Duodenal mucosa (tissue), 2 donors: ENCODE results near the gene C9orf152.
"Not testable (repeated sequence)": the region's sequence is repeated elsewhere in the genome, so short reads cannot be mapped to it uniquely, and the experiment has no call there.

Experiments used
- H3K27ac ChIP-seq: one replicate; pipeline ENCODE4 v1.7.0; 2013; ENCODE audit warnings: low read depth, low read length
- H3K27me3 ChIP-seq, 2 donors: one replicate each; pipeline ENCODE4 v1.7.0; 2013; ENCODE audit warnings: low read length in 2 of 2, control low read depth in 1 of 2; ENCODE audit not compliant: insufficient read depth in 2 of 2, control insufficient read depth in 1 of 2
- H3K36me3 ChIP-seq, 2 donors: one replicate each; pipeline ENCODE4 v1.7.0; 2013; ENCODE audit warnings: low read length in 2 of 2, control low read depth in 1 of 2; ENCODE audit not compliant: insufficient read depth in 2 of 2, control insufficient read depth in 1 of 2
- H3K4me1 ChIP-seq, 2 donors: one replicate each; pipeline ENCODE4 v1.7.0; 2013; ENCODE audit warnings: low read length in 2 of 2, control low read depth in 1 of 2; ENCODE audit not compliant: insufficient read depth in 2 of 2, control insufficient read depth in 1 of 2
- H3K4me3 ChIP-seq, 2 donors: one replicate each; pipeline ENCODE4 v1.7.0; 2013; ENCODE audit warnings: low read length in 2 of 2, low read depth in 1 of 2
- H3K9ac ChIP-seq, 2 donors: one replicate each; pipeline ENCODE4 v1.7.0; 2013; ENCODE audit warnings: low read length in 2 of 2, low read depth in 1 of 2
- H3K9me3 ChIP-seq, 2 donors: one replicate each; pipeline ENCODE4 v1.7.0; 2013; ENCODE audit warnings: low read length in 2 of 2, control low read depth in 1 of 2; ENCODE audit not compliant: control insufficient read depth in 1 of 2

Gene C9orf152

GRCh38 chr9:110208031-110208430, at the start of gene C9orf152:
Gene C9orf152 (minus strand): TSS chr9:110208159. CDS start chr9:110207579, 580 bp downstream.
- H3K4me1 ChIP-seq, result peaks cover 20 to 23% of the 10 kb centered on the region in 2 donors
- H3K9me3 ChIP-seq, result no peaks in the 10 kb centered on the region
- H3K9ac ChIP-seq, result peak within 1 kb of the TSS; percentile 58 to 73
- peak within 1 kb of the TSS; percentile 61 to 68 for H3K4me3 ChIP-seq
- H3K27ac ChIP-seq, result peak within 1 kb of the TSS; percentile 74
- no peaks in the 10 kb centered on the region for H3K27me3 ChIP-seq
- H3K36me3 ChIP-seq, result no peaks in the 10 kb centered on the region

GRCh38 chr9:110257097-110257841, 49.3 kb upstream of the C9orf152 start:
- H3K27me3 ChIP-seq, result no peaks in the 10 kb centered on the region
- peak overlapping the region; percentile 93 for H3K27ac ChIP-seq
- no peaks in the 10 kb centered on the region for H3K9me3 ChIP-seq
- peaks cover 36 to 51% of the 10 kb centered on the region in 2 donors for H3K4me1 ChIP-seq
- peak overlapping the region; percentile 80 to 89 for H3K9ac ChIP-seq
- H3K4me3 ChIP-seq, result peak overlapping the region; percentile 82 to 92
- H3K36me3 ChIP-seq, result no peaks in the 10 kb centered on the region

- H3K9ac ChIP-seq, result peak within 1 kb of the TSS; percentile 89 to 93
- no peaks in the 10 kb centered on the region for H3K27me3 ChIP-seq
- H3K4me3 ChIP-seq, result peak within 1 kb of the TSS; percentile 82 to 92
- H3K36me3 ChIP-seq, result no peaks in the 10 kb centered on the region
- H3K4me1 ChIP-seq, result peaks cover 36 to 51% of the 10 kb centered on the region in 2 donors
- peak within 1 kb of the TSS; percentile 93 for H3K27ac ChIP-seq
- no peaks in the 10 kb centered on the region for H3K9me3 ChIP-seq
Measured at GRCh38 chr9:110256380-110257096, 48.6 kb upstream of the C9orf152 start, which contains the start of gene TXN. Gene TXN (minus strand): TSS chr9:110256507. CDS start chr9:110256435, 72 bp downstream.

GRCh38 chr9:110255463-110256379, 47.8 kb upstream of the C9orf152 start:
- Histone ChIP-seq H3K9me3 (no peaks in the 10 kb centered on the region), H3K9ac (peak overlapping the region; percentile 89 to 93), H3K36me3 (no peaks in the 10 kb centered on the region), H3K27ac (peak overlapping the region; percentile 88), H3K4me1 (peaks cover 36 to 55% of the 10 kb centered on the region in 2 donors), H3K4me3 (peak overlapping the region; percentile 82 to 92), H3K27me3 (no peaks in the 10 kb centered on the region)

- Histone ChIP-seq H3K9ac (peak overlapping the region; percentile 89 to 93), H3K4me1 (peaks cover 33 to 57% of the 10 kb centered on the region in 2 donors), H3K36me3 (peaks cover 0 to 7% of the 10 kb centered on the region in 2 donors), H3K27ac (peak overlapping the region; percentile 88), H3K27me3 (no peaks in the 10 kb centered on the region), H3K9me3 (no peaks in the 10 kb centered on the region), H3K4me3 (peak overlapping the region; percentile 82 to 92)
Measured at GRCh38 chr9:110255034-110255462, 47.1 kb upstream of the C9orf152 start.

GRCh38 chr9:110254500-110254899, 46.5 kb upstream of the C9orf152 start:
- H3K9me3 ChIP-seq, result no peaks in the 10 kb centered on the region
- peaks cover 33 to 61% of the 10 kb centered on the region in 2 donors for H3K4me1 ChIP-seq
- peak overlapping the region; percentile 82 to 92 for H3K4me3 ChIP-seq
- peak overlapping the region; percentile 89 to 93 for H3K9ac ChIP-seq
- H3K27me3 ChIP-seq, result no peaks in the 10 kb centered on the region
- H3K36me3 ChIP-seq, result peaks cover 0 to 12% of the 10 kb centered on the region in 2 donors
- peak overlapping the region; percentile 88 for H3K27ac ChIP-seq

GRCh38 chr9:110252509-110253139, 44.7 kb upstream of the C9orf152 start:
- H3K9me3 ChIP-seq, result no peaks in the 10 kb centered on the region
- H3K9ac ChIP-seq, result no peak overlapping the region
- H3K27ac ChIP-seq, result no peak overlapping the region
- peak overlapping the region in 1 of 2 donors; percentile 82 for H3K4me3 ChIP-seq
- no peaks in the 10 kb centered on the region for H3K27me3 ChIP-seq
- peaks cover 18 to 43% of the 10 kb centered on the region in 2 donors for H3K4me1 ChIP-seq
- peaks cover 4 to 27% of the 10 kb centered on the region in 2 donors for H3K36me3 ChIP-seq

GRCh38 chr9:110251770-110252169, 43.8 kb upstream of the C9orf152 start:
- H3K27me3 ChIP-seq, H3K4me3 ChIP-seq, H3K9me3 ChIP-seq, H3K9ac ChIP-seq, H3K27ac ChIP-seq: not testable (repeated sequence)
- H3K36me3 ChIP-seq, result peaks cover 10 to 32% of the 10 kb centered on the region in 2 donors
- peaks cover 12 to 36% of the 10 kb centered on the region in 2 donors for H3K4me1 ChIP-seq

GRCh38 chr9:110251212-110251611, 43.3 kb upstream of the C9orf152 start:
- Histone ChIP-seq H3K9ac (no peak overlapping the region), H3K4me1 (peaks cover 12 to 36% of the 10 kb centered on the region in 2 donors), H3K9me3 (no peaks in the 10 kb centered on the region), H3K4me3 (no peak overlapping the region), H3K27ac (no peak overlapping the region), H3K27me3 (no peaks in the 10 kb centered on the region), H3K36me3 (peaks cover 15 to 37% of the 10 kb centered on the region in 2 donors)
